CD4-positive, CD25-positive, alpha-beta regulatory T cell (primary cell): ENCODE measurements around the gene GPC5. TPM values are rescaled to one million over a fixed set of nuclear protein-coding genes. Genes with fewer than 3 reads are reported as not detected.

ENCODE experiments used
- ATAC-seq, 2 donors: fragments of 150-1000 bp; cut with Tn5 transposase; one replicate each; pipeline ENCODE4 v1.10.0; 2021; ENCODE audit warnings: low read depth in 2 of 2, moderate number of reproducible peaks in 2 of 2, moderate library complexity in 1 of 2
- DNase-seq, 3 donors: peaks; one replicate each; pipeline versions ENCODE4 v3.0.0 to v3.0.0-alpha.2; 2012 to 2022; ENCODE audit warnings: mixed read lengths in 1 of 3
- H3K27ac ChIP-seq: one replicate; pipeline ENCODE4 v1.7.0; 2013; ENCODE audit warnings: mild to moderate bottlenecking, low read length; ENCODE audit not compliant: insufficient read depth, poor library complexity, severe bottlenecking
- H3K27me3 ChIP-seq: one replicate; pipeline ENCODE4 v1.7.0; 2013; ENCODE audit warnings: low read length; ENCODE audit not compliant: control insufficient read depth, insufficient read depth
- H3K36me3 ChIP-seq: one replicate; pipeline ENCODE4 v1.7.0; 2013; ENCODE audit warnings: mild to moderate bottlenecking, low read length, moderate library complexity; ENCODE audit not compliant: control insufficient read depth, insufficient read depth
- H3K4me1 ChIP-seq: 2 replicates; pipeline ENCODE4 v1.7.0; 2013; ENCODE audit warnings: mild to moderate bottlenecking, low read length; ENCODE audit not compliant: insufficient read depth, control insufficient read depth, poor library complexity, severe bottlenecking
- H3K4me3 ChIP-seq: one replicate; pipeline ENCODE4 v1.7.0; 2013; ENCODE audit warnings: low read depth, mild to moderate bottlenecking, low read length, moderate library complexity
- H3K9me3 ChIP-seq, 2 experiments: 1 replicate in 1 of 2; 2 replicates in 1 of 2; pipeline ENCODE4 v1.7.0; 2013; ENCODE audit warnings: low read length in 2 of 2, mild to moderate bottlenecking in 1 of 2, moderate library complexity in 1 of 2; ENCODE audit not compliant: control insufficient read depth in 2 of 2
- H3K27ac Mint-ChIP-seq, 3 donors: one replicate each; pipeline ENCODE4 v1.8.0; 2020 to 2022; ENCODE audit warnings: mild to moderate bottlenecking in 3 of 3, mixed read lengths in 3 of 3, moderate library complexity in 2 of 3
- H3K27me3 Mint-ChIP-seq: one replicate; pipeline ENCODE4 v1.8.0; 2022; ENCODE audit warnings: mild to moderate bottlenecking, mixed read lengths
- H3K36me3 Mint-ChIP-seq: one replicate; pipeline ENCODE4 v1.8.0; 2020; ENCODE audit warnings: mixed read lengths
- H3K4me1 Mint-ChIP-seq, 4 donors: one replicate each; pipeline ENCODE4 v1.8.0; 2020 to 2022; ENCODE audit warnings: mixed read lengths in 4 of 4, mild to moderate bottlenecking in 1 of 4
- H3K4me3 Mint-ChIP-seq, 4 donors: one replicate each; pipeline ENCODE4 v1.8.0; 2020 to 2022; ENCODE audit warnings: mild to moderate bottlenecking in 4 of 4, mixed read lengths in 4 of 4, moderate library complexity in 3 of 4
- H3K9me3 Mint-ChIP-seq, 7 donors: one replicate each; pipeline ENCODE4 v1.8.0; 2020 to 2022; ENCODE audit warnings: mixed read lengths in 7 of 7, mild to moderate bottlenecking in 3 of 7, moderate library complexity in 2 of 7
- polyA plus RNA-seq, 4 donors: library from polyadenylated mRNA; unstranded; fragments of 300-500 nt; fragmentation: Illumina TruSeq; gene quantifications; one replicate each; pipeline ENCODE4 v1.2.3, GENCODE V29; 2021
- total RNA-seq: library from RNA; stranded (reverse); gene quantifications from one replicate; pipeline ENCODE4 v1.2.3, GENCODE V29; 2022

Gene GPC5
- total and polyA plus RNA-seq, 5 donors from 2014 or later: 0.29 to 0.81 (median 0.59) TPM; not detected in 2

DNA sequence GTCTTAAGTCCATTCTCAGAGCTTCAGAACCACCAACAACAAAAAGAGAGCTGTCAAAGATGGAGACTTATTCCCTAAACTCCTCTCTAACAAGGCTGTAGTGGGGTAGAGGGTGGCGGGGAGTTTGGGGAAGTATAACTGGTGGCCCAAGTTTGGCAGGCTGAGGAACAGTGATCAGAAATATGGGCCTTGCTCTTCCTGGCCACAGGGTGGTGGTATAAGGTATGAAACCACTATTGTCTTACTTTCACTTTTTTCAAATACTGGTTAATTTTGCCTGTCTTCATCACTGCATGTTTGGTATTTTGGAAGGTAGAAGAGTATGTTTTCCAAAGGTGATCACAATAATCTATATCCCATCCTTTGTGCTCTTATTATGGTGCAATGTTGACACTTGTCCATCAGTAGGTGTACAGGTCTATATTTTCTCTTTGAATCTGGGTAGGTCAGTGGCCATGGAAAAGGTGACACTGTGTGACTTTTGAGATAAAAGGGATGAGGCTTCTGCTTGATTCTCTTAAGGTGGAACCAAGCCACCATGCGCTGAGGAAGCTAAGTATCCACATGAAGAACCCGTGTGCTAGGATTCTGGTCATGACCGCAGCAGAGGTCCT, 23.2 kb upstream of the GPC5 start:
- peaks cover 0 to 3% (median 2%) of the 10 kb centered on the region in 4 donors for H3K4me1 Mint-ChIP-seq
- Histone ChIP-seq H3K4me3 (no peak overlapping the region), H3K4me1 (no peaks in the 10 kb centered on the region), H3K36me3 (no peaks in the 10 kb centered on the region), H3K9me3 (no peaks in the 10 kb centered on the region), H3K27me3 (peaks cover 4% of the 10 kb centered on the region), H3K27ac (no peak overlapping the region)
- H3K9me3 Mint-ChIP-seq: no peaks in the 10 kb centered on the region
- ATAC-seq: peak in 1 of 2 donors; percentile 55
- DNase-seq: peak in 2 of 3 donors; percentile 15 to 41
- no peak overlapping the region for H3K4me3 Mint-ChIP-seq
- H3K27me3 Mint-ChIP-seq: peaks cover 16% of the 10 kb centered on the region
- H3K36me3 Mint-ChIP-seq: no peaks in the 10 kb centered on the region
- no peak overlapping the region for H3K27ac Mint-ChIP-seq

- H3K4me3 ChIP-seq: no peak overlapping the region
These were observed 17.1 kb upstream of the GPC5 start for GRCh38 chr13:91381371-91381770.

DNA sequence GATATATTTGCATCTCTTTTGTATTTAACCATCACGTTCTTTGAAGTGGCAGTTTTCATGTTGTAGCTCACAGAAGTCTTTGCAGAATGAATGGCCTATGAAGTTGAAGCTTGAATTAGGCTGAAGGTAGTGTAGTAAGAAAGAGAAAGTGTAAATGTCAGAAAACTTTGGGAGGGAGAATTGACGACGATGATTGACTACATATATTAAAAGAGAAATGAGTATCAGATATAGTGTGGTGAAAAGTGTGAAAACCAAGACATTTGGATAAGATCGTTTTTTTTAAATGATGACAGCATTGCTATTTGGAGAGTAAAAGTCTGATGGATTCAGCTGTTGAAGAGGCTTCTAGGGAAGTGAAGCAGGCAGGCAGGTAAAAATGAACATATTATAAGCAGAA, 14.6 kb upstream of the GPC5 start:
- Histone ChIP-seq H3K4me1 (no peaks in the 10 kb centered on the region), H3K9me3 (no peaks in the 10 kb centered on the region), H3K27me3 (peaks cover 11% of the 10 kb centered on the region), H3K4me3 (no peak overlapping the region), H3K36me3 (no peaks in the 10 kb centered on the region), H3K27ac (no peak overlapping the region)
- Mint-ChIP-seq H3K4me3 (no peak overlapping the region), H3K4me1 (peaks cover 0 to 4% (median 0%) of the 10 kb centered on the region in 4 donors), H3K27ac (no peak overlapping the region), H3K9me3 (peaks cover 0 to 3% (median 0%) of the 10 kb centered on the region in 7 donors), H3K36me3 (no peaks in the 10 kb centered on the region), H3K27me3 (peaks cover 26% of the 10 kb centered on the region)
- no peak for ATAC-seq
- no peak for DNase-seq

More at GRCh38 chr13:91381371-91381770, 17.1 kb upstream of the GPC5 start:
- no peak overlapping the region for H3K27ac Mint-ChIP-seq
- ATAC-seq (no peak), DNase-seq (peak in 1 of 3 donors; percentile 28)
- H3K4me1 Mint-ChIP-seq: peaks cover 0 to 4% (median 0%) of the 10 kb centered on the region in 4 donors
- no peaks in the 10 kb centered on the region for H3K9me3 Mint-ChIP-seq
- Histone ChIP-seq H3K9me3 (no peaks in the 10 kb centered on the region), H3K36me3 (no peaks in the 10 kb centered on the region), H3K27ac (no peak overlapping the region), H3K4me1 (no peaks in the 10 kb centered on the region), H3K27me3 (peaks cover 8% of the 10 kb centered on the region)
- peaks cover 17% of the 10 kb centered on the region for H3K27me3 Mint-ChIP-seq
- H3K36me3 Mint-ChIP-seq: no peaks in the 10 kb centered on the region
- no peak overlapping the region for H3K4me3 Mint-ChIP-seq

- Histone ChIP-seq H3K27ac (no peak overlapping the region), H3K27me3 (peaks cover 10% of the 10 kb centered on the region), H3K4me1 (no peaks in the 10 kb centered on the region), H3K36me3 (no peaks in the 10 kb centered on the region), H3K9me3 (no peaks in the 10 kb centered on the region), H3K4me3 (no peak overlapping the region)
- Mint-ChIP-seq H3K27ac (no peak overlapping the region), H3K4me1 (peaks cover 0 to 4% (median 0%) of the 10 kb centered on the region in 4 donors), H3K9me3 (peaks cover 0 to 3% (median 0%) of the 10 kb centered on the region in 7 donors), H3K36me3 (no peaks in the 10 kb centered on the region), H3K4me3 (no peak overlapping the region), H3K27me3 (peaks cover 30% of the 10 kb centered on the region)
- no peak for DNase-seq
- no peak for ATAC-seq
These were observed 13.5 kb upstream of the GPC5 start for GRCh38 chr13:91384896-91385295.

DNA sequence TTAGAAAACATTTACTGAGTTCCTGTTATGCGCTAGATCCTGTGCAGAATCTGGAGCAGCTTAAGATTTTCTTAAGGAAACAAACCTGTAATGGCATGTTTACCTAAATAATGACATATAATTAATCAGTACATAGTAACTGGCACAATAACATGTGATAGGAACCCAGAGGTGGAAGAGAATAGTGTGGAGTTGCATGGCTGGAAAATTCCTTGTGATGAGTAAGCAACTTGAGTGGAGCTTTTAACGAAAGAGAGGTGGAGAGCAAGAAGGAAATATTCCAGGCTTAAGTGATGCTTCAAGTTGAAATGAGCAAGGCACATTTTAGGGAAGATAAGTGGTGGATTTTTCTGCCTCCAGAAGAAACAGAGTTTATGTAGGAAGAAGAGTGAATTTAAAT, 9.2 kb upstream of the GPC5 start:
- peaks cover 10% of the 10 kb centered on the region for H3K27me3 ChIP-seq
- no peaks in the 10 kb centered on the region for H3K4me1 ChIP-seq
- no peaks in the 10 kb centered on the region for H3K9me3 ChIP-seq
- H3K27ac Mint-ChIP-seq: no peak overlapping the region
- no peak overlapping the region for H3K27ac ChIP-seq
- H3K27me3 Mint-ChIP-seq: peaks cover 46% of the 10 kb centered on the region
- no peak overlapping the region for H3K4me3 ChIP-seq
- DNase-seq (no peak), ATAC-seq (no peak)
- H3K36me3 ChIP-seq: no peaks in the 10 kb centered on the region
- peaks cover 0 to 3% (median 0%) of the 10 kb centered on the region in 7 donors for H3K9me3 Mint-ChIP-seq
- no peaks in the 10 kb centered on the region for H3K36me3 Mint-ChIP-seq
- H3K4me1 Mint-ChIP-seq: no peaks in the 10 kb centered on the region
- H3K4me3 Mint-ChIP-seq: no peak overlapping the region

DNA sequence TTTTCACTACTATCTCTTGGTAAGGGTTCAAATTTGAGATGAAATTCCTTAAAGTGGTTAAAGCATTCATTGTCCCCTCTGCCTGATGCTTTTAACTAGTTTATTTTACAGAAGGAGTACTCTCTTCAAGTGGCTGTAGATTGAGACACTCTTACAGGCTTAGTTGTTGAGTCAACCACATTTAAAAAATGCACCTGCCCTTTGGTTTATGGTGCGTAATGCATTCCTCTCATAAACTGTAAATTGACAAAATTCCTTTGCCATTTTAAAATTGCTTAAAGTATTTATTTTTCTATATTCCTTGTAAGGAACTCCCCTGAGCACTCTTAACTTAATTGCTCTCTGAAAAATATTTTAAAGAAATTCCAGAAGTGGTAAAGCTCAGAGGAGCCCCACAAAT, 826 bp upstream of the GPC5 start:
- H3K4me3 ChIP-seq: no peak overlapping the region
- H3K4me1 Mint-ChIP-seq: peaks cover 5 to 18% (median 7%) of the 10 kb centered on the region in 4 donors
- no peaks in the 10 kb centered on the region for H3K36me3 ChIP-seq
- H3K36me3 Mint-ChIP-seq: no peaks in the 10 kb centered on the region
- peaks cover 18% of the 10 kb centered on the region for H3K4me1 ChIP-seq
- DNase-seq (no peak), ATAC-seq (no peak)
- peaks cover 87% of the 10 kb centered on the region for H3K27me3 Mint-ChIP-seq
- no peak overlapping the region for H3K4me3 Mint-ChIP-seq
- H3K27ac ChIP-seq: no peak overlapping the region
- no peaks in the 10 kb centered on the region for H3K9me3 ChIP-seq
- H3K27me3 ChIP-seq: peaks cover 34% of the 10 kb centered on the region
- H3K9me3 Mint-ChIP-seq: peaks cover 0 to 6% (median 0%) of the 10 kb centered on the region in 7 donors
- H3K27ac Mint-ChIP-seq: no peak overlapping the region

GRCh38 chr13:91399189-91400062, 1.0 kb downstream of the GPC5 start:
- H3K27ac ChIP-seq: no peak overlapping the region
- H3K4me1 ChIP-seq: peaks cover 18% of the 10 kb centered on the region
- ATAC-seq: no peak
- peaks cover 42% of the 10 kb centered on the region for H3K27me3 ChIP-seq
- no peaks in the 10 kb centered on the region for H3K36me3 ChIP-seq
- Mint-ChIP-seq H3K9me3 (peaks cover 0 to 8% (median 0%) of the 10 kb centered on the region in 7 donors), H3K27ac (no peak overlapping the region), H3K27me3 (peaks cover 91% of the 10 kb centered on the region), H3K4me3 (peak overlapping the region; percentile 61 to 75 (median 72)), H3K4me1 (peaks cover 5 to 18% (median 7%) of the 10 kb centered on the region in 4 donors), H3K36me3 (no peaks in the 10 kb centered on the region)
- H3K4me3 ChIP-seq: no peak overlapping the region
- DNase-seq: peak in 1 of 3 donors; percentile 4
- H3K9me3 ChIP-seq: no peaks in the 10 kb centered on the region
